DOHH2 (cell line): ENCODE results near the gene CHCHD3.

Experiments used
- H3F3A ChIP-seq: fragments of 200-600 bp; sonication (generic), shearing (Covaris generic); 2 replicates; pipeline ENCODE4 v1.6.0; 2016; ENCODE audit warnings: antibody characterized with exemption, mild to moderate bottlenecking; ENCODE audit not compliant: control insufficient read depth, insufficient read depth
- H3K27ac ChIP-seq: fragments of 200-600 bp; sonication (generic); 2 replicates; pipeline ENCODE4 v1.5.1; 2014; ENCODE audit warnings: low read depth, mild to moderate bottlenecking, low read length, moderate library complexity
- H3K27me3 ChIP-seq: fragments of 200-600 bp; sonication (generic); 2 replicates; pipeline ENCODE4 v1.6.1; 2014; ENCODE audit warnings: mild to moderate bottlenecking, low read length, mixed read lengths; ENCODE audit not compliant: control insufficient read depth
- H3K36me3 ChIP-seq: fragments of 200-600 bp; sonication (generic); 2 replicates; pipeline ENCODE4 v1.6.1; 2014; ENCODE audit warnings: mild to moderate bottlenecking, low read length, moderate library complexity, mixed read lengths; ENCODE audit not compliant: control insufficient read depth
- H3K4me1 ChIP-seq: fragments of 200-600 bp; sonication (generic); 2 replicates; pipeline ENCODE4 v1.6.1; 2014; ENCODE audit warnings: mild to moderate bottlenecking, low read length, mixed read lengths; ENCODE audit not compliant: control insufficient read depth
- H3K4me2 ChIP-seq: fragments of 200-600 bp; sonication (generic); 2 replicates; pipeline ENCODE4 v1.6.0; 2014; ENCODE audit warnings: mild to moderate bottlenecking, low read length, moderate library complexity
- H3K4me3 ChIP-seq: fragments of 200-600 bp; sonication (generic); 2 replicates; pipeline ENCODE4 v1.5.1; 2014; ENCODE audit warnings: mild to moderate bottlenecking, low read length, mixed read lengths
- H3K79me2 ChIP-seq: fragments of 200-600 bp; sonication (generic); 2 replicates; pipeline ENCODE4 v1.6.1; 2014; ENCODE audit warnings: mild to moderate bottlenecking, low read length, mixed read lengths; ENCODE audit not compliant: control insufficient read depth
- H3K9me2 ChIP-seq: fragments of 200-600 bp; sonication (generic); replicated peaks from 2 replicates; pipeline ENCODE4 v1.6.1; 2014; ENCODE audit warnings: mild to moderate bottlenecking, low read length, mixed read lengths; ENCODE audit not compliant: control insufficient read depth
- H3K9me3 ChIP-seq: fragments of 200-600 bp; sonication (generic); 2 replicates; pipeline ENCODE4 v1.6.1; 2014; ENCODE audit warnings: antibody characterized with exemption, low read length, mixed read lengths; ENCODE audit not compliant: control insufficient read depth, insufficient read depth
- H4K20me1 ChIP-seq: fragments of 200-600 bp; sonication (generic); 2 replicates; pipeline ENCODE4 v1.6.0; 2014; ENCODE audit warnings: low read depth, mild to moderate bottlenecking, antibody characterized with exemption, low read length, moderate library complexity; ENCODE audit not compliant: control insufficient read depth, insufficient read depth
- CTCF ChIP-seq: fragments of 200-600 bp; sonication (generic); IDR thresholded peaks from one replicate; pipeline ENCODE4 v1.5.1; 2014; ENCODE audit warnings: antibody characterized with exemption, mild to moderate bottlenecking, low read depth, low read length; ENCODE audit not compliant: poor library complexity, severe bottlenecking
- EZH2phosphoT487 ChIP-seq: fragments of 200-600 bp; sonication (generic); IDR thresholded peaks from 2 replicates; pipeline ENCODE4 v1.6.1; 2017; ENCODE audit warnings: borderline replicate concordance, mild to moderate bottlenecking, antibody characterized with exemption, low read length, moderate library complexity, mixed read lengths

CHCHD3 gene

GRCh38 chr7:132752431-132752830 lies 329.5 kb downstream of the CHCHD3 start:
- Histone ChIP-seq H3K79me2 (no peaks in the 10 kb centered on the region), H3K9me2 (no peaks in the 10 kb centered on the region), H4K20me1 (no peaks in the 10 kb centered on the region), H3K36me3 (no peaks in the 10 kb centered on the region), H3K4me2 (no peak overlapping the region), H3K4me3 (no peak overlapping the region), H3K4me1 (no peaks in the 10 kb centered on the region), H3K27me3 (no peaks in the 10 kb centered on the region), H3F3A (no peaks in the 10 kb centered on the region), H3K9me3 (no peaks in the 10 kb centered on the region), H3K27ac (no peak overlapping the region)
- TF ChIP-seq EZH2phosphoT487 = no peak
- no peak for TF ChIP-seq CTCF

GRCh38 chr7:132751244-132751647 lies 330.6 kb downstream of the CHCHD3 start:
- no peaks in the 10 kb centered on the region for H3K27me3 ChIP-seq
- no peak overlapping the region for H3K4me2 ChIP-seq
- H3K9me2 ChIP-seq = no peaks in the 10 kb centered on the region
- H3K79me2 ChIP-seq = no peaks in the 10 kb centered on the region
- TF ChIP-seq CTCF = no peak
- H3K4me3 ChIP-seq = no peak overlapping the region
- no peaks in the 10 kb centered on the region for H3K4me1 ChIP-seq
- no peaks in the 10 kb centered on the region for H4K20me1 ChIP-seq
- no peaks in the 10 kb centered on the region for H3F3A ChIP-seq
- H3K27ac ChIP-seq = no peak overlapping the region
- H3K36me3 ChIP-seq = no peaks in the 10 kb centered on the region
- no peaks in the 10 kb centered on the region for H3K9me3 ChIP-seq

- Histone ChIP-seq H3F3A (no peaks in the 10 kb centered on the region), H3K79me2 (no peaks in the 10 kb centered on the region), H3K4me2 (no peak overlapping the region), H4K20me1 (no peaks in the 10 kb centered on the region), H3K36me3 (no peaks in the 10 kb centered on the region), H3K27me3 (no peaks in the 10 kb centered on the region), H3K4me1 (no peaks in the 10 kb centered on the region), H3K27ac (no peak overlapping the region), H3K4me3 (no peak overlapping the region), H3K9me3 (no peaks in the 10 kb centered on the region), H3K9me2 (no peaks in the 10 kb centered on the region)
- no peak for TF ChIP-seq CTCF
- TF ChIP-seq EZH2phosphoT487 = no peak
Observed at GRCh38 chr7:132750530-132751217, 331.2 kb downstream of the CHCHD3 start.
